Uterus (tissue), 2 donors: ENCODE measurements around the gene KPTN.

Experiments
- CTCF ChIP-seq, 4 experiments: fragments of 200-600 bp in 2 of 4; fragments of 450-650 bp in 2 of 4; sonication (generic) in 2 of 4; IDR thresholded peaks; one replicate each; pipeline ENCODE4 v1.5.1; 2016 to 2019; ENCODE audit warnings: antibody characterized with exemption in 4 of 4, mild to moderate bottlenecking in 2 of 4, moderate library complexity in 1 of 4
- POLR2A ChIP-seq, 2 donors: fragments of 450-650 bp; IDR thresholded peaks; one replicate each; pipeline ENCODE4 v1.6.1; 2016; ENCODE audit warnings: antibody characterized with exemption in 2 of 2, mild to moderate bottlenecking in 1 of 2, moderate library complexity in 1 of 2

GRCh38 chr19:47497050-47497766, 13.2 kb upstream of the KPTN start:
- no peak for TF ChIP-seq CTCF (IDR thresholded peaks at IDR 0.05)
- TF ChIP-seq POLR2A (IDR thresholded peaks at IDR 0.05), result no peak
